D721Med (cell line): ENCODE results near the gene PGPEP1.

ENCODE experiments used
- DNase-seq: peaks from one replicate; pipeline ENCODE4 v3.0.0; 2011; ENCODE audit warnings: low spot score; ENCODE audit not compliant: insufficient read length
- FAIRE-seq: peaks from 2 replicates; lab custom pipeline; 2011; peaks lifted over from hg19 to GRCh38; lab: Jason Lieb, UNC
- CTCF ChIP-seq: IDR thresholded peaks from 2 replicates; pipeline ENCODE4 v1.5.1; 2012; ENCODE audit warnings: mild to moderate bottlenecking, control low read depth; ENCODE audit not compliant: insufficient read depth; ENCODE audit errors: missing control alignments

The PGPEP1 gene

GRCh38 chr19:18300930-18301717 is 39.3 kb upstream of the PGPEP1 start:
- no peak for DNase-seq
- TF ChIP-seq CTCF: no peak
- no peak for FAIRE-seq

DNA sequence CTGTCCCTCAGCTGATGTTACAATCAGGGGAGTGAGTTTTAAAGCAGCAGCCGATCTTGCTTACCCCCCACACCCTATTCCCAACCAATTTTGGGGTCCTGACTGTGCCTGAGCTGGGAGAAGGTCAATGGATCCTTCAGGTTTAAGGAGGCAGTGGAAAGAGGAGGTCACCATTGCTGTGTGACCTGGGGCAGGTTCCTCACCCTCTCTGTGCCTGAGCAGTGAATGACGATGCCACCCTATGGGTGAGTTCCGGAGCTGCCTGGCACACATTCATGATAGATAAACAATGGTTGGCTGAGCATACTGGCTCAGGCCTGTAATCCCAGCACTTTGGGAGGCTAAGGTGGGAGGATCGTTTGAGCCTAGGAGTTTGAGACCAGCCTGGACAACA is 38.7 kb upstream of the PGPEP1 start:
- TF ChIP-seq CTCF: no peak

GRCh38 chr19:18304208-18304457 is 36.3 kb upstream of the PGPEP1 start:
- DNase-seq (no peak), FAIRE-seq (no peak)
- TF ChIP-seq CTCF: no peak

More for the DNA sequence above, 38.7 kb upstream of the PGPEP1 start:
- DNase-seq (no peak), FAIRE-seq (no peak)

DNA sequence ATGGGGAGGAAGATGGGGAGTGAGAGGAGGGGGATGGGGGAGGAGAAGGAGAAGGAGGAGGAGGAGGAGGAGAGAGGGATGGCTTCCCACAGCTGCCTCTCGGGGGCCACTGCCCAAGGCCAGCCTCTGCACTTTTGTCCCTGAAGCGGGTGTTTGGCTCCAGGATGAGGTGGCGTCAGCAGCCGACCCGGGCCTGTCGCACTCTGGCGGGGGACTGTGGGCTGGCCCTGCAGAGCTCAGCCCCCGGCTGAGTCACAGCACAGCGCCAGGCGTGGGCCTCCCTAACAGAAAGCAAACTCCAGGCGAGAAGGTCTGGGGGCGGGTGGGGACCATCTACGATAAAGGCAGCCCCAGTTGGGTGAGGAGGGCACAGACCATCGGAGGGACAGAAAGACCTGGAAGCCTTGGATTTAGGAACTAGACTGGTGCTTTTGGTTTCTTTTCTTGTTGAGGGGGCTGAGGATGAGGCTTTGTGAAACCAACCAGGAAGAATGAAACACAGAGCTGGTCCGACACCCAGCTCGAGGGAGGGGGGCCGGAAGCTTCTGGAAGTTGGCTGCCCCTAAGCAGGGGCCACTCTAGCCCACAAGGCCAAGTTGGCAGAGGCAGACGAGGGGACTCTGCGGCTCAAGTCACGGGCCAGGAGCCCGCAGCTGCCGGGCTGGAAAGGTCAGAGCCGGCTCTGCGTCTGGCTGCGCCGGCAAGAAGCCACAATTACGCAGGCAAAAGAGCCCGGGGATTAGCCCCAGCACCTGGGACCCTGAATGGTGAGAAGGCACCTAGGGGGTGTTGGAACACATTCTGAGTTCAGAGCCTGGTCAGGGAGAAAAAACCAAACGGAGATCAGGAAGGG is 35.7 kb upstream of the PGPEP1 start:
- no peak for TF ChIP-seq CTCF
- DNase-seq (peak; percentile 26), FAIRE-seq (no peak)

- no peak for FAIRE-seq
- TF ChIP-seq CTCF: no peak
- DNase-seq: no peak
These were observed 34.0 kb upstream of the PGPEP1 start for GRCh38 chr19:18306209-18306887.

- no peak for FAIRE-seq
These were observed 33.5 kb upstream of the PGPEP1 start for GRCh38 chr19:18306888-18307260.

More at GRCh38 chr19:18306888-18307260, 33.5 kb upstream of the PGPEP1 start:
- no peak for TF ChIP-seq CTCF
- no peak for DNase-seq
